GM23248 (cell line): ENCODE data around the gene COL5A3. TPM values are rescaled to one million over a fixed set of nuclear protein-coding genes. Genes with fewer than 3 reads are reported as not detected.

Experiments used
- DNase-seq: peaks from one replicate; pipeline ENCODE4 v3.0.0-alpha.2; 2015
- H2AFZ ChIP-seq: fragments of 200-600 bp; sonication (generic); 2 replicates; pipeline ENCODE4 v1.6.1; 2016; ENCODE audit warnings: antibody characterized with exemption
- H3F3A ChIP-seq: fragments of 200-600 bp; sonication (generic); 2 replicates; pipeline ENCODE4 v1.6.1; 2016; ENCODE audit warnings: mild to moderate bottlenecking, antibody characterized with exemption, mixed run types; ENCODE audit not compliant: insufficient read depth
- H3K27ac ChIP-seq: fragments of 200-600 bp; sonication (generic); 2 replicates; pipeline ENCODE4 v1.5.1; 2016; ENCODE audit warnings: mild to moderate bottlenecking
- H3K27me3 ChIP-seq: fragments of 200-600 bp; sonication (generic); replicated peaks from 2 replicates; pipeline ENCODE4 v1.6.1; 2016; ENCODE audit warnings: mild to moderate bottlenecking; ENCODE audit not compliant: insufficient read depth
- H3K36me3 ChIP-seq: fragments of 200-600 bp; sonication (generic); 2 replicates; pipeline ENCODE4 v1.6.1; 2016; ENCODE audit warnings: low read depth, mild to moderate bottlenecking
- H3K4me1 ChIP-seq: fragments of 200-600 bp; sonication (generic); 2 replicates; pipeline ENCODE4 v1.6.1; 2016; ENCODE audit warnings: mild to moderate bottlenecking; ENCODE audit not compliant: insufficient read depth
- H3K4me2 ChIP-seq: fragments of 200-600 bp; sonication (generic); one replicate; pipeline ENCODE4 v1.6.1; 2016; ENCODE audit warnings: mild to moderate bottlenecking; ENCODE audit not compliant: unreplicated experiment
- H3K4me3 ChIP-seq: fragments of 200-600 bp; sonication (generic); 2 replicates; pipeline ENCODE4 v1.5.1; 2016; ENCODE audit warnings: mild to moderate bottlenecking
- H3K79me2 ChIP-seq: fragments of 200-600 bp; sonication (generic); 2 replicates; pipeline ENCODE4 v1.6.1; 2016; ENCODE audit warnings: mild to moderate bottlenecking; ENCODE audit not compliant: insufficient read depth
- H3K9ac ChIP-seq: fragments of 200-600 bp; sonication (generic); 2 replicates; pipeline ENCODE4 v1.6.1; 2016; ENCODE audit warnings: mild to moderate bottlenecking
- H3K9me2 ChIP-seq: fragments of 200-600 bp; sonication (generic); 2 replicates; pipeline ENCODE4 v1.6.1; 2016; ENCODE audit warnings: mixed run types, mild to moderate bottlenecking, moderate library complexity; ENCODE audit not compliant: insufficient read depth
- H3K9me3 ChIP-seq: fragments of 200-600 bp; sonication (generic); one replicate; pipeline ENCODE4 v1.6.1; 2017; ENCODE audit warnings: low read depth
- H4K20me1 ChIP-seq: fragments of 200-600 bp; sonication (generic); 2 replicates; pipeline ENCODE4 v1.6.0; 2016; ENCODE audit not compliant: insufficient read depth
- EZH2 ChIP-seq: fragments of 200-600 bp; sonication (generic); IDR thresholded peaks from 2 replicates; pipeline ENCODE4 v1.6.1; 2018; ENCODE audit warnings: antibody characterized with exemption, mild to moderate bottlenecking; ENCODE audit not compliant: insufficient read depth, poor library complexity, severe bottlenecking
- EZH2phosphoT487 ChIP-seq: fragments of 200-600 bp; sonication (generic); IDR thresholded peaks from 2 replicates; pipeline ENCODE4 v1.6.1; 2018; ENCODE audit warnings: antibody characterized with exemption, moderate library complexity, mild to moderate bottlenecking, low read depth; ENCODE audit not compliant: insufficient read depth
- WGBS, 2 experiments: methylation state at CpG; one replicate each; pipeline ENCODE4 v1.1.6; 2015 to 2017; ENCODE audit warnings: low lambda C conversion rate in 2 of 2, low coverage in 1 of 2; ENCODE audit errors: missing lambda C conversion rate in 2 of 2; 5-methylcytosine and 5-hydroxymethylcytosine counted together
- in situ Hi-C: fragments of 300-500 bp; cut with MboI; formaldehyde crosslinking; loops from 2 replicates; pipeline ENCODE4 v1.15.0; 2020
- polyA plus RNA-seq: library from polyadenylated mRNA; unstranded; fragments of >200 nt; fragmentation: Nextera tagmentation; extraction: Ambion mirVana; gene quantifications from 2 replicates; pipeline ENCODE4 v1.2.1, GENCODE V29; 2016
- total RNA-seq: library from RNA; depleted of rRNA; stranded (reverse); fragments of >200 nt; shearing (Covaris generic); gene quantifications from 2 replicates; pipeline ENCODE4 v1.2.3, GENCODE V29; 2014

Gene COL5A3
- total and polyA plus RNA-seq, 2 experiments from 2014 or later: 4.2 to 22.8 TPM

DNA sequence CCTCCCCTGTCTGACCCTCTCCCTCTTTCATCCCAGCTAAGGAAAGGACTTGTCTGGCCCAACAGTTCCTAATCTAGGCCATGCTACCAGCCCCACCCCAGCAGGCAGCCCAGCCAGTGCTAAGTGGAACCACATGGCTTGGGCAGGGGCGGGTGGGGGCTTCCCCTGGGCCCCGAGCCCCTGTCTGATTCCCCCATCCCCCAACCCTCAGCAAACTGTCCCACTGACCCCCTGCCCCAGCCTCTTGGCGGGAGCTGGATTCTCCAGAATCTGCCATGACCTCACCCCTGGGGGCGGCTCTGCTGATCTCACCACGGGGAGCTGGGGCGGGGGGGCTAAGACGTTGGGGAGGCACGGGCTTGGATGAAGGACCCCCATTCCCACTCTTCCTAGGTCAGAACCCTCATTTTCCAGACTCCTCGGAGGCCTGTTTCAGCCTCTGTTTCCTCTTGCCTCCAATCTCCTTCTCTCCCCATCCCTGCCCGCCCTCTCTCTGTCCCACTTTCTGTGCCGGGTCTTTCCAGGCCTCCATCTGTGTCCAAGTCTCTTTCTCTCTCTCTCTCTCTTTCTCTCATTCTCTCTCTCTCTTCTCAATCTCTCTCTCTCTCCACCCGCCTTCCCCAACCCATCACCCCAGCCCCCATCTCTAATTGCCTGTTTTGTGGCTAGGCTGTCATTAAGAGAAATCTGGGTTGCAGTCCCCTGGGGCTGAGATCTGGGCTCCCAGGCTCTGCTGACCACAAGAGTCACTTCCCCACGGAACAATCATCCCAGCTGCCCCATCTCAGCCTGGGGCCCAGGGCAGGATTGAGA is 2.7 kb downstream of the COL5A3 start:
- WGBS, 2 experiments: 11 to 14% methylated on average over 9 to 13 of the region's 13 CpGs
- DNase-seq: peak; percentile 80
- Histone ChIP-seq H3F3A (peaks cover 12% of the 10 kb centered on the region), H3K4me3 (peak overlapping the region; percentile 7), H4K20me1 (no peaks in the 10 kb centered on the region), H3K79me2 (no peaks in the 10 kb centered on the region), H3K27ac (peak overlapping the region; percentile 79), H3K9ac (peak overlapping the region; percentile 89), H3K4me1 (peaks cover 27% of the 10 kb centered on the region), H3K36me3 (no peaks in the 10 kb centered on the region), H3K4me2 (peak overlapping the region; percentile 52), H2AFZ (no peak overlapping the region), H3K9me3 (no peaks in the 10 kb centered on the region), H3K27me3 (no peaks in the 10 kb centered on the region), H3K9me2 (no peaks in the 10 kb centered on the region)
- in situ Hi-C loops: no loop called here
- TF ChIP-seq EZH2phosphoT487 (0 out of 2 replicates have a peak, but pooled peaks have one; percentile 38), EZH2 (no peak)

DNA sequence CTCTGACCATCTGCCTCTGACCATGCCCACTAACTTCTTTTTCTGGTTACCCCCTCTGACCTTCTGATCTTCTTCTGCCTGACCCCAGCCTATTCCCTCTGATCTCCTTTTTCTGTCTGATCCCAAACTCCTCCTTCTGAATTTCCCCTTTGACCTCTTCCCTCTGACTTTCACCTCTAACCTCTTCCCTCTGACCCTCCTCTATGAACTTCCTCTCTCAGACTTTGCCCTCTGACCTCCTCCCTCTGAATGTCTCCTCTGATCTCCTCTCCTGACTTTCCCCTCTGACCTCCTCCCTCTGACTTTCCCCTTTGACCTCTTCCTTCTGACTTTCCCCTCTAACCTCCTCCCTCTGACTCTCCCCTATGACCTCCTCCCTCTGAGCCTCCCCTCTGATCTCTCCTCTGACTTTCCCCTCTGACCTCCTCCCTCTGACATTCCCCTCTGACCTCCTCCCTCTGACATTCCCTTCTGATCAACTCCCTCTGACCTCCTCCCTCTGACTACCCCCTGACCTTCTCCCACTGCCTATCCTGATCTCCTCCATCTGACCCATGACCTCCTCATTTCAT is 3.5 kb downstream of the COL5A3 start:
- no peaks in the 10 kb centered on the region for H3K79me2 ChIP-seq
- H3K36me3 ChIP-seq: no peaks in the 10 kb centered on the region
- H4K20me1 ChIP-seq: no peaks in the 10 kb centered on the region
- no peaks in the 10 kb centered on the region for H3K9me3 ChIP-seq
- no peaks in the 10 kb centered on the region for H3K9me2 ChIP-seq
- peak overlapping the region; percentile 1 for H3K4me2 ChIP-seq
- H3K27me3 ChIP-seq: no peaks in the 10 kb centered on the region
- H3K27ac ChIP-seq: peak overlapping the region; percentile 79
- no peak for TF ChIP-seq EZH2
- no peak for TF ChIP-seq EZH2phosphoT487
- in situ Hi-C loops: no loop called here
- no peak for DNase-seq
- H3K4me3 ChIP-seq: no peak overlapping the region
- H2AFZ ChIP-seq: no peak overlapping the region
- H3F3A ChIP-seq: peaks cover 12% of the 10 kb centered on the region
- peaks cover 27% of the 10 kb centered on the region for H3K4me1 ChIP-seq
- peak overlapping the region; percentile 89 for H3K9ac ChIP-seq

DNA sequence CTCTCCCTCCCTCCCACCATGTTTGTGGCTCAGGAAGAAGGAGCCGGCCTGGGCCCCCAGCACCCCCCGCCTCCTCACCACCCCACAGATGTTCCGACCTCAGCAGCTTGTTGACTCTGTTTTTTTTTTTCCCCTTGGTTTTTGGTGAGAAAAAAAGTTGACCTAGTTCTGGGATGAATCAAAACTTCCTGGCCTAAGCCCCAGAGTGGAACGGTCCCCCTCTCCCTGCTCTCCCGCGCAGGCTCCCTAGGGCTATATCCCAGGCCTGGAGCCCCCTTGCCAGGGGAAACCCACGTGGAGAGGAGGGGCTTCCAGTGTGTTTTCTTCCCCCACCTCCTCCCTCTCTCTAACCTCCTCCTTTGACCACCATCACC is 4.0 kb downstream of the COL5A3 start:
- Histone ChIP-seq H3K27ac (peak overlapping the region; percentile 79), H3K79me2 (no peaks in the 10 kb centered on the region), H3K9me2 (no peaks in the 10 kb centered on the region), H2AFZ (no peak overlapping the region), H3K36me3 (no peaks in the 10 kb centered on the region), H3K4me1 (peaks cover 27% of the 10 kb centered on the region), H3K4me2 (no peak overlapping the region), H3K4me3 (no peak overlapping the region), H3K9ac (peak overlapping the region; percentile 89), H4K20me1 (no peaks in the 10 kb centered on the region), H3F3A (peaks cover 12% of the 10 kb centered on the region), H3K9me3 (no peaks in the 10 kb centered on the region), H3K27me3 (no peaks in the 10 kb centered on the region)
- 28 to 44% methylated on average over 5 to 7 of the region's 7 CpGs for WGBS, 2 experiments
- in situ Hi-C loops: no loop called here
- TF ChIP-seq EZH2 (no peak), EZH2phosphoT487 (no peak)
- DNase-seq: peak; percentile 86

DNA sequence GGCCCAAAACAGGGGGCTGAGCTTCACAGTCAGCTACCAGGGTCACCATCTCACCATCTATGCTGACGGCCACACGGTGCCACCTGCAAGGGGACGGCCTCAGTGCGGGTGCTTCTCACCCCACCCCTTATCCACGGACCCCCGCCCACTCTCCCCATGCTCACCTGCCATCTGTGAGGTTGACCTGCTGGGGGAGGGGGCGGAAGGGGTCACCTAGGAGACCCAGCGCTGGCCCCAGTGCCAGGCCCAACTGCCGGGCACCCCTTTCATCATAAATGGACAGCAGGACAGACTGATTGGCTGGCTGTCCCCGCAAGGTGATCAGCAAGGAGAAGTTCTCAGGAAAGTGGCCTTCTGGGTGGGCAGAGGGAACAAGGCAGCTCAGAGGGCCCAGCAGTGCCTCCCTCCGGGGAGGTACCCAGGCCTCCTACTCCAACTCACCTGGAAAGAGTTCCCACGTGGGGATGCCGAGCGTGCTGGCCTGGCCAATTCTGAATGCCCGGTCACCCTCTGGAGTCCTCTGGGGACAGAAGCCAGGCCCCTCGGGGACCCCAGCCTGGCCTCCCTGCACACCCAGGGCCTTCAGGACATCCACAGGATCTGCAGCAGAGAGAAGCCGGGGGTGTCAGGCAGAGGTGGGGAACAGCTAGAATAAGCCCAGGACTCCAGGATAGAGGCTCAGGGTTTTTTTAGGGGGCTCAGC is 4.5 kb downstream of the COL5A3 start:
- H3K27me3 ChIP-seq: no peaks in the 10 kb centered on the region
- peaks cover 12% of the 10 kb centered on the region for H3F3A ChIP-seq
- no peak overlapping the region for H2AFZ ChIP-seq
- no peak overlapping the region for H3K4me3 ChIP-seq
- H3K4me1 ChIP-seq: peaks cover 27% of the 10 kb centered on the region
- H3K4me2 ChIP-seq: no peak overlapping the region
- H3K36me3 ChIP-seq: no peaks in the 10 kb centered on the region
- no peaks in the 10 kb centered on the region for H3K9me2 ChIP-seq
- no peak for DNase-seq
- no peaks in the 10 kb centered on the region for H3K9me3 ChIP-seq
- in situ Hi-C loops: no loop called here
- no peaks in the 10 kb centered on the region for H4K20me1 ChIP-seq
- 51 to 63% methylated on average over 16 of the region's 17 CpGs for WGBS, 2 experiments
- peak overlapping the region; percentile 79 for H3K27ac ChIP-seq
- TF ChIP-seq EZH2 (no peak), EZH2phosphoT487 (no peak)
- no peaks in the 10 kb centered on the region for H3K79me2 ChIP-seq
- H3K9ac ChIP-seq: peak overlapping the region; percentile 89
